Left renal cortex interstitium (tissue), 4 donors: Measurements from ENCODE around the gene SHC4. TPM values are rescaled to one million over a fixed set of nuclear protein-coding genes. Genes with fewer than 3 reads are reported as not detected.
"Not testable (repeated sequence)": the region's sequence is repeated elsewhere in the genome, so short reads cannot be mapped to it uniquely, and the experiment has no call there.

Experiments used
- DNase-seq, 4 donors: peaks; one replicate each; pipeline ENCODE4 v3.0.0-alpha.2; 2013; ENCODE audit warnings: low read depth in 4 of 4, low spot score in 2 of 4, missing footprints in 1 of 4
- polyA plus RNA-seq, 4 donors: library from polyadenylated mRNA; unstranded; fragments of 120-200 nt; gene quantifications; one replicate each; pipeline ENCODE4 v1.2.1, GENCODE V29; 2013; ENCODE audit not compliant: insufficient read length in 4 of 4

The SHC4 gene
- polyA plus RNA-seq, 4 donors: 2.3 to 3.2 (median 2.7) TPM

- no peak for DNase-seq
These were observed 34.7 kb downstream of the SHC4 start for GRCh38 chr15:48928877-48929538.

- no peak for DNase-seq
These were observed 38.0 kb downstream of the SHC4 start for GRCh38 chr15:48925714-48926223.

GRCh38 chr15:48924528-48925393 is 39.0 kb downstream of the SHC4 start:
- DNase-seq: no peak

- DNase-seq: no peak
These were observed 41.7 kb downstream of the SHC4 start for GRCh38 chr15:48922046-48922445.

- no peak for DNase-seq
These were observed 47.0 kb downstream of the SHC4 start for GRCh38 chr15:48916721-48917120.

- DNase-seq: no peak
These were observed 47.9 kb downstream of the SHC4 start for GRCh38 chr15:48915861-48916260.

- DNase-seq: no peak
These were observed 49.0 kb downstream of the SHC4 start for GRCh38 chr15:48914717-48915116.

GRCh38 chr15:48913141-48913540 is 50.6 kb downstream of the SHC4 start:
- DNase-seq: no peak

GRCh38 chr15:48910554-48910953 is 53.2 kb downstream of the SHC4 start:
- DNase-seq: not testable (repeated sequence)

- DNase-seq: not testable (repeated sequence)
These were observed 54.4 kb downstream of the SHC4 start for GRCh38 chr15:48909313-48909712.

GRCh38 chr15:48905847-48906246 is 57.9 kb downstream of the SHC4 start:
- no peak for DNase-seq

GRCh38 chr15:48905216-48905615 is 58.5 kb downstream of the SHC4 start:
- DNase-seq: no peak

- no peak for DNase-seq
These were observed 59.0 kb downstream of the SHC4 start for GRCh38 chr15:48904758-48905157.

GRCh38 chr15:48899793-48900192 is 63.9 kb downstream of the SHC4 start:
- DNase-seq: no peak

GRCh38 chr15:48898446-48898845 is 65.3 kb downstream of the SHC4 start:
- peak in 2 of 4 donors; percentile 24 to 28 for DNase-seq

- no peak for DNase-seq
These were observed 65.7 kb downstream of the SHC4 start for GRCh38 chr15:48898032-48898431.

- peak in 3 of 4 donors; percentile 58 to 73 (median 64) for DNase-seq
These were observed 66.6 kb downstream of the SHC4 start for GRCh38 chr15:48896869-48897814.

GRCh38 chr15:48893311-48893710 is 70.4 kb downstream of the SHC4 start:
- no peak for DNase-seq

GRCh38 chr15:48891232-48891765 is 72.4 kb downstream of the SHC4 start:
- no peak for DNase-seq

GRCh38 chr15:48890375-48890972 is 73.2 kb downstream of the SHC4 start:
- DNase-seq: no peak
